H1 (cell line): ENCODE measurements around the gene SAMD4A. TPM values are rescaled to one million over a fixed set of nuclear protein-coding genes. Genes with fewer than 3 reads are reported as not detected.

Experiments
- CTCF ChIA-PET: fragments of 300-600 bp; sonication (Branson Sonifier 250); formaldehyde crosslinking; loops from one replicate; lab custom pipeline; 2021; ENCODE audit not compliant: partially characterized antibody; lab: Charles Lee
- POLR2A ChIA-PET: fragments of 300-600 bp; sonication (Branson Sonifier 250); formaldehyde crosslinking; loops from one replicate; lab custom pipeline; 2021; ENCODE audit warnings: inconsistent platforms; ENCODE audit not compliant: partially characterized antibody; lab: Charles Lee
- DNase-seq, 2 experiments: peaks; one replicate each; pipeline versions ENCODE4 v3.0.0 to v3.0.0-alpha.2; 2010 to 2022; ENCODE audit warnings: low spot score in 2 of 2, low read depth in 1 of 2, mixed read lengths in 1 of 2
- FAIRE-seq: peaks from 2 replicates; lab custom pipeline; 2011; peaks lifted over from hg19 to GRCh38; lab: Jason Lieb, UNC
- H2AFZ ChIP-seq: 2 replicates; pipeline ENCODE4 v1.8.1; 2012; ENCODE audit warnings: low read length, inconsistent platforms
- H2AK5ac ChIP-seq: 2 replicates; pipeline ENCODE4 v1.6.1; 2013; ENCODE audit warnings: low read depth, low read length
- H2BK120ac ChIP-seq: replicated peaks from 2 replicates; pipeline ENCODE3; 2013; ENCODE audit warnings: low read depth, low read length, inconsistent platforms
- H2BK12ac ChIP-seq: 2 replicates; pipeline ENCODE4 v1.6.1; 2013; ENCODE audit warnings: low read depth, low read length
- H2BK15ac ChIP-seq: 2 replicates; pipeline ENCODE4 v1.6.1; 2013; ENCODE audit warnings: low read length
- H2BK20ac ChIP-seq: 2 replicates; pipeline ENCODE4 v1.6.1; 2013; ENCODE audit warnings: low read length
- H2BK5ac ChIP-seq: 2 replicates; pipeline ENCODE4 v1.6.1; 2013; ENCODE audit warnings: low read depth, low read length
- H3K14ac ChIP-seq: 2 replicates; pipeline ENCODE4 v1.6.1; 2013; ENCODE audit warnings: inconsistent platforms; ENCODE audit not compliant: insufficient read length
- H3K18ac ChIP-seq: 2 replicates; pipeline ENCODE4 v1.6.1; 2013; ENCODE audit warnings: low read length; ENCODE audit errors: extremely low read depth
- H3K23ac ChIP-seq: 2 replicates; pipeline ENCODE4 v1.6.1; 2013; ENCODE audit warnings: inconsistent platforms; ENCODE audit not compliant: insufficient read length
- H3K23me2 ChIP-seq: 2 replicates; pipeline ENCODE4 v1.6.1; 2013; ENCODE audit warnings: low read depth, low read length
- H3K27ac ChIP-seq: 2 replicates; pipeline ENCODE4 v1.6.1; 2011; ENCODE audit warnings: low read depth, low read length, inconsistent platforms
- H3K27me3 ChIP-seq, 4 experiments: replicated peaks in 1 of 4; 1 replicate in 1 of 4; 2 replicates in 3 of 4; pipeline versions ENCODE4 v1.6.1 to v1.8.1; 2011 to 2013; ENCODE audit warnings: low read length in 3 of 4, mild to moderate bottlenecking in 3 of 4, inconsistent platforms in 2 of 4, mixed read lengths in 2 of 4, moderate library complexity in 1 of 4; ENCODE audit not compliant: control insufficient read depth in 3 of 4, insufficient read depth in 3 of 4; ENCODE audit errors: extremely low read depth in 1 of 4
- H3K36me3 ChIP-seq, 4 experiments: 2 replicates each; pipeline versions ENCODE4 v1.6.1 to v1.8.1; 2011 to 2013; ENCODE audit warnings: mild to moderate bottlenecking in 4 of 4, low read length in 3 of 4, moderate library complexity in 2 of 4, control low read depth in 1 of 4, inconsistent platforms in 1 of 4; ENCODE audit not compliant: insufficient read depth in 4 of 4, control insufficient read depth in 2 of 4
- H3K4ac ChIP-seq: replicated peaks from 2 replicates; pipeline ENCODE3; 2013; ENCODE audit warnings: low read length, low read depth, mixed read lengths, inconsistent platforms; ENCODE audit not compliant: insufficient read length
- H3K4me1 ChIP-seq, 4 experiments: replicated peaks in 1 of 4; 1 replicate in 1 of 4; 2 replicates in 3 of 4; pipeline versions ENCODE4 v1.6.1 to v1.8.1; 2011 to 2013; ENCODE audit warnings: low read length in 3 of 4, inconsistent platforms in 2 of 4, mixed read lengths in 1 of 4; ENCODE audit not compliant: insufficient read depth in 4 of 4, control insufficient read depth in 3 of 4
- H3K4me2 ChIP-seq, 2 experiments: 2 replicates each; pipeline versions ENCODE4 v1.6.1 to v1.8.1; 2011 to 2013; ENCODE audit warnings: low read depth in 2 of 2, low read length in 2 of 2, control low read depth in 1 of 2, inconsistent platforms in 1 of 2, mild to moderate bottlenecking in 1 of 2; ENCODE audit not compliant: insufficient read depth in 1 of 2
- H3K4me3 ChIP-seq, 4 experiments: fragments of 200-600, 300-600 bp in 1 of 4; sonication (generic), shearing (Covaris generic), sonication (Bioruptor Twin) in 1 of 4; 2 replicates each; pipeline versions ENCODE4 v1.5.1 to v1.8.1; 2011 to 2016; ENCODE audit warnings: low read length in 4 of 4, low read depth in 3 of 4, control low read depth in 2 of 4, inconsistent platforms in 2 of 4, mild to moderate bottlenecking in 2 of 4, mixed read lengths in 1 of 4, moderate library complexity in 1 of 4; ENCODE audit not compliant: insufficient read depth in 2 of 4; ENCODE audit errors: extremely low read depth in 1 of 4
- H3K56ac ChIP-seq: replicated peaks from 2 replicates; pipeline ENCODE3; 2013; ENCODE audit warnings: low read depth, mild to moderate bottlenecking, mixed read lengths, low read length, inconsistent platforms; ENCODE audit not compliant: insufficient read length
- H3K79me1 ChIP-seq: 2 replicates; pipeline ENCODE4 v1.6.1; 2013; ENCODE audit warnings: low read depth, low read length, control low read depth
- H3K79me2 ChIP-seq, 2 experiments: 2 replicates each; pipeline versions ENCODE4 v1.6.1 to v1.8.1; 2012 to 2013; ENCODE audit warnings: low read length in 2 of 2, mild to moderate bottlenecking in 2 of 2, inconsistent platforms in 1 of 2; ENCODE audit not compliant: insufficient read depth in 2 of 2, control insufficient read depth in 1 of 2
- H3K9ac ChIP-seq, 4 experiments: replicated peaks in 1 of 4; 1 replicate in 1 of 4; 2 replicates in 3 of 4; pipeline versions ENCODE4 v1.6.1 to v1.8.1; 2011 to 2013; ENCODE audit warnings: low read depth in 3 of 4, low read length in 3 of 4, control low read depth in 2 of 4, mild to moderate bottlenecking in 2 of 4, moderate library complexity in 2 of 4, inconsistent platforms in 1 of 4; ENCODE audit errors: extremely low read depth in 1 of 4
- H3K9me3 ChIP-seq, 2 experiments: 2 replicates each; pipeline versions ENCODE4 v1.6.1 to v1.8.1; 2012 to 2013; ENCODE audit warnings: mild to moderate bottlenecking in 2 of 2, moderate library complexity in 2 of 2, control low read depth in 1 of 2, inconsistent platforms in 1 of 2, low read depth in 1 of 2, low read length in 1 of 2, mixed read lengths in 1 of 2; ENCODE audit not compliant: insufficient read depth in 2 of 2
- H4K20me1 ChIP-seq, 2 experiments: replicated peaks in 1 of 2; 2 replicates each; pipeline versions ENCODE3 to v1.8.1; 2011 to 2013; ENCODE audit warnings: inconsistent platforms in 2 of 2, low read length in 2 of 2, mild to moderate bottlenecking in 1 of 2; ENCODE audit not compliant: insufficient read depth in 2 of 2, control insufficient read depth in 1 of 2
- H4K5ac ChIP-seq: 2 replicates; pipeline ENCODE4 v1.6.1; 2013; ENCODE audit warnings: low read length, low read depth, mixed read lengths, inconsistent platforms; ENCODE audit not compliant: insufficient read length
- H4K8ac ChIP-seq: 2 replicates; pipeline ENCODE4 v1.8.0; 2013; ENCODE audit warnings: mild to moderate bottlenecking, moderate library complexity, low read length, inconsistent platforms; ENCODE audit not compliant: insufficient read depth; ENCODE audit errors: extremely low read depth
- H4K91ac ChIP-seq: replicated peaks from 2 replicates; pipeline ENCODE3; 2013; ENCODE audit warnings: low read length, mixed read lengths, inconsistent platforms; ENCODE audit not compliant: insufficient read length
- EZH2 ChIP-seq: fragments of 200-600 bp; sonication (generic); IDR thresholded peaks from 2 replicates; pipeline ENCODE4 v1.7.1; 2012; ENCODE audit warnings: low read depth, mild to moderate bottlenecking, moderate library complexity, low read length, inconsistent platforms; ENCODE audit not compliant: severe bottlenecking
- FOSL1 ChIP-seq: IDR thresholded peaks from 2 replicates; pipeline ENCODE4 v1.6.1; 2011; ENCODE audit warnings: mild to moderate bottlenecking, low read depth, low read length, moderate library complexity; ENCODE audit not compliant: insufficient read depth
- POLR2AphosphoS5 ChIP-seq: IDR thresholded peaks from 2 replicates; pipeline ENCODE4 v1.6.1; 2011; ENCODE audit warnings: low read depth, low read length
- POU5F1 ChIP-seq: IDR thresholded peaks from 2 replicates; pipeline ENCODE4 v1.6.1; 2011; ENCODE audit warnings: low read depth, mild to moderate bottlenecking, low read length, moderate library complexity
- SIX5 ChIP-seq: IDR thresholded peaks from 2 replicates; pipeline ENCODE4 v1.6.1; 2011; ENCODE audit warnings: mild to moderate bottlenecking, low read depth, low read length
- SP1 ChIP-seq: IDR thresholded peaks from 2 replicates; pipeline ENCODE4 v1.6.1; 2011; ENCODE audit warnings: low read depth, low read length
- TAF7 ChIP-seq: optimal IDR thresholded peaks from 2 replicates; pipeline ENCODE3; 2011; ENCODE audit warnings: low read depth, mild to moderate bottlenecking, inconsistent platforms, low read length, moderate library complexity, borderline replicate concordance
- WGBS, 2 experiments: shearing (Covaris generic) in 1 of 2; methylation state at CpG; one replicate each; pipeline versions ENCODE4 v1.1.6 to v1.1.7; 2013 to 2015; ENCODE audit warnings: low lambda C conversion rate in 2 of 2, mixed read lengths in 2 of 2, inconsistent platforms in 1 of 2, low coverage in 1 of 2, missing lambda C conversion rate in 1 of 2; ENCODE audit not compliant: insufficient replicate concordance in 2 of 2, insufficient coverage in 1 of 2, insufficient read length in 1 of 2; ENCODE audit errors: extremely low coverage in 1 of 2, missing lambda C conversion rate in 1 of 2; 5-methylcytosine and 5-hydroxymethylcytosine counted together
- polyA plus RNA-seq, 7 experiments: library from polyadenylated mRNA; depleted of rRNA in 3 of 7; stranded (reverse) in 5 of 7; unstranded in 2 of 7; fragments of >200 nt in 5 of 7; fragments of 200-250 nt in 2 of 7; gene quantifications; 1 replicate in 5 of 7; 2 replicates in 1 of 7; 4 replicates in 1 of 7; pipeline versions ENCODE4 v1.2.1 to v1.2.3, GENCODE V29; 2011 to 2013; ENCODE audit warnings: missing spikeins in 2 of 7, mixed read lengths in 2 of 7
- total RNA-seq: library from RNA; stranded (reverse); fragmentation: NEBNext Ultra II Directional; extraction: Animal tissue kit (Norgen Biotek cat#: 25700); gene quantifications from 2 replicates; pipeline ENCODE4 v1.2.1, GENCODE V29; 2021
- TF ChIP-seq, protein P1 (sequence below): IDR thresholded peaks from 2 replicates; pipeline ENCODE4 v1.6.1; 2012; ENCODE audit warnings: inconsistent platforms

Gene SAMD4A
- total and polyA plus RNA-seq, 2 of the 8 experiments (the other 6 are each of a cell fraction or from before 2014, with no cell fraction given) = 2.4 to 12.3 TPM

DNA sequence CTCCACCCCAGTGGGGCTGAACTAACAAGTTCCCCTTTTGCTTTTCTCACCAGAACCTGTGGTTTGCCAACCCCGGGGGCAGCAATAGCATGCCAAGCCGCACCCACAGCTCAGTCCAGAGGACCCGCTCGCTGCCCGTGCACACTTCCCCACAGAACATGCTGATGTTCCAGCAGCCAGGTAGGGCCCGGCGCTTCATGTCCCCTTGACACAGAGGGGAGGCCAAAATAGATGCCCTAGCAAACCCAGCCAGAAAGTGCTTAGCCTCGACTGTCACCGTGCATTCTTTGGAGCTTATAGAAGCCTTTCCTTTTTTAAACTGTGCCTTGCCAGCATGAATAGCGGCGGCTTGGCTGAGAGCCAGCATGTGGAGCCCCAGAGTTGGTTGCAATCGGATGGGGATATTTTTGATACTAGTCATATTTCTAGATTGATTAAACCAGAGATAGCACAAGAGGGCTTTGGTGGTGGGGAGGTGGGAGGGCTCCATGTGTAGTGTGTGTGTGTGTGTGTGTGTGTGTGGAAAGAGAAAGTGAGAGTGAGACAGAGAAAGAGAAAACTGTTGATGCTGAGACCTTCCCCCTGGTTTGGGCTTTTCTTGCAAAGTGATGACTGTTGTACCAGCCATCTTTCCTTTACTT is 209.6 kb downstream of the SAMD4A start:
- POLR2A ChIA-PET = interaction anchor here (0.6 kb wide), 1 partner anchor 141 kb away, joined by 3 read pairs; no protein-coding TSS in a partner anchor
- no peak overlapping the region for H3K4ac ChIP-seq
- TF ChIP-seq EZH2 = no peak
- no peak for TF ChIP-seq FOSL1
- TF ChIP-seq POLR2AphosphoS5 = no peak
- TF ChIP-seq SP1 = no peak
- no peak for TF ChIP-seq POU5F1
- no peak for TF ChIP-seq TAF7
- TF ChIP-seq, protein P1, sequence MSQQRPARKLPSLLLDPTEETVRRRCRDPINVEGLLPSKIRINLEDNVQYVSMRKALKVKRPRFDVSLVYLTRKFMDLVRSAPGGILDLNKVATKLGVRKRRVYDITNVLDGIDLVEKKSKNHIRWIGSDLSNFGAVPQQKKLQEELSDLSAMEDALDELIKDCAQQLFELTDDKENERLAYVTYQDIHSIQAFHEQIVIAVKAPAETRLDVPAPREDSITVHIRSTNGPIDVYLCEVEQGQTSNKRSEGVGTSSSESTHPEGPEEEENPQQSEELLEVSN = no peak
- TF ChIP-seq SIX5 = no peak
- H3K79me2 ChIP-seq = no peaks in the 10 kb centered on the region
- H2AFZ ChIP-seq = no peak overlapping the region
- no peak overlapping the region for H4K5ac ChIP-seq
- no peaks in the 10 kb centered on the region for H3K79me1 ChIP-seq
- no peak for DNase-seq
- FAIRE-seq = no peak
- H3K4me1 ChIP-seq = peaks cover 0 to 11% (median 2%) of the 10 kb centered on the region in 4 experiments; a peak in 4 of 7 replicates
- H2BK5ac ChIP-seq = no peak overlapping the region
- H3K27ac ChIP-seq = no peak overlapping the region
- WGBS, 2 experiments = 93% methylated on average over 12 of the region's 12 CpGs; no CpG with 5 or more reads in 1 of the 2 experiments
- no peaks in the 10 kb centered on the region for H3K36me3 ChIP-seq
- no peaks in the 10 kb centered on the region for H4K20me1 ChIP-seq
- H3K23ac ChIP-seq = no peak overlapping the region
- no peak overlapping the region for H4K91ac ChIP-seq
- no peaks in the 10 kb centered on the region for H3K9me3 ChIP-seq
- no peak overlapping the region for H3K9ac ChIP-seq
- no peak overlapping the region for H2BK120ac ChIP-seq
- H2BK15ac ChIP-seq = no peak overlapping the region
- H3K14ac ChIP-seq = no peak overlapping the region
- no peaks in the 10 kb centered on the region for H3K27me3 ChIP-seq
- H3K56ac ChIP-seq = no peak overlapping the region
- no peak overlapping the region for H3K4me2 ChIP-seq
- H3K4me3 ChIP-seq = no peak overlapping the region
- no peak overlapping the region for H2AK5ac ChIP-seq
- no peak overlapping the region for H2BK20ac ChIP-seq
- H3K18ac ChIP-seq = no peak overlapping the region
- no peak overlapping the region for H2BK12ac ChIP-seq
- no peak overlapping the region for H4K8ac ChIP-seq
- CTCF ChIA-PET = interaction anchor here (0.6 to 6.2 kb wide), 10 partner anchors 8 to 1491 kb away, joined by 3 to 98 read pairs (median 52); partner anchors contain the start of gene SAMD4A
- no peaks in the 10 kb centered on the region; the same call in 1 of the 2 replicates for H3K23me2 ChIP-seq
